HepG2 (cell line): Measurements from ENCODE around the gene TMEM184B. TPM values are rescaled to one million over a fixed set of nuclear protein-coding genes. Genes with fewer than 3 reads are reported as not detected.

Source experiments
- ATAC-seq: fragments of 200-7000 bp; cut with Tn5 transposase; 3 replicates; pipeline ENCODE4 v1.9.1; 2020; ENCODE audit warnings: mild to moderate bottlenecking, moderate library complexity
- BruUV-seq: library from RNA; stranded (reverse); fragments of 400-500 nt; replicated peaks from 2 replicates; lab custom pipeline; 2021; lab: Mats Ljungman, UMichigan
- CTCF ChIA-PET: fragments of 300-600 bp; formaldehyde crosslinking; extraction: SDS; loops from one replicate; lab custom pipeline; 2021; ENCODE audit warnings: low total read pairs, inconsistent platforms, low intra/inter-chr PET ratio; lab: Yijun Ruan, JAX
- POLR2A ChIA-PET: fragments of 350-600 bp; sonication (Branson Sonifier 250); formaldehyde crosslinking; loops from one replicate; lab custom pipeline; 2020; ENCODE audit warnings: antibody characterized with exemption, inconsistent platforms; lab: Yijun Ruan, JAX
- DNase-seq: peaks from one replicate; pipeline ENCODE4 v3.0.0-alpha.2; 2015; ENCODE audit warnings: low spot score
- FAIRE-seq: peaks from 3 replicates; lab custom pipeline; 2011; peaks lifted over from hg19 to GRCh38; lab: Jason Lieb, UNC
- H2AFZ ChIP-seq: one replicate; pipeline ENCODE4 v1.6.1; 2011; ENCODE audit warnings: low read length, inconsistent platforms
- H3K27ac ChIP-seq: fragments of 300-600 bp; 3 replicates; pipeline ENCODE4 v1.8.0; 2011; ENCODE audit warnings: mixed run types, mild to moderate bottlenecking, mixed read lengths, low read length, inconsistent platforms; ENCODE audit not compliant: insufficient read depth; ENCODE audit errors: extremely low read length
- H3K27me3 ChIP-seq, 2 experiments: fragments of 200-600 bp in 1 of 2; 2 replicates in 1 of 2; 3 replicates in 1 of 2; pipeline versions ENCODE4 v1.6.0 to v1.8.0; 2011; ENCODE audit warnings: low read length in 2 of 2, mild to moderate bottlenecking in 2 of 2, moderate library complexity in 2 of 2, inconsistent platforms in 1 of 2; ENCODE audit not compliant: insufficient read depth in 2 of 2, control insufficient read depth in 1 of 2
- H3K36me3 ChIP-seq, 2 experiments: fragments of 200-600 bp in 1 of 2; replicated peaks in 1 of 2; 2 replicates in 1 of 2; 3 replicates in 1 of 2; pipeline versions ENCODE4 v1.5.1 to v1.8.0; 2011; ENCODE audit warnings: low read length in 2 of 2, inconsistent platforms in 1 of 2; ENCODE audit not compliant: insufficient read depth in 2 of 2, control insufficient read depth in 1 of 2
- H3K4me1 ChIP-seq: 2 replicates; pipeline ENCODE4 v1.5.1; 2012; ENCODE audit warnings: low read length, inconsistent platforms; ENCODE audit not compliant: insufficient read depth
- H3K4me2 ChIP-seq: 2 replicates; pipeline ENCODE4 v1.6.0; 2011; ENCODE audit warnings: low read depth, low read length, inconsistent platforms
- H3K4me3 ChIP-seq, 3 experiments: fragments of 200-600 bp in 1 of 3; sonication (generic), shearing (Covaris generic) in 1 of 3; replicated peaks in 1 of 3; 2 replicates each; pipeline ENCODE4 v1.5.1; 2011 to 2016; ENCODE audit warnings: low read length in 3 of 3, inconsistent platforms in 2 of 3, low read depth in 2 of 3, mild to moderate bottlenecking in 2 of 3, control low read depth in 1 of 3, mixed read lengths in 1 of 3; ENCODE audit not compliant: insufficient read depth in 1 of 3
- H3K79me2 ChIP-seq: one replicate; pipeline ENCODE4 v1.6.1; 2011; ENCODE audit warnings: low read length, inconsistent platforms; ENCODE audit not compliant: insufficient read depth
- H3K9ac ChIP-seq: 2 replicates; pipeline ENCODE4 v1.6.0; 2011; ENCODE audit warnings: mild to moderate bottlenecking, low read depth, low read length, inconsistent platforms; ENCODE audit not compliant: insufficient read depth
- H3K9me3 ChIP-seq: 2 replicates; pipeline ENCODE4 v1.5.1; 2012; ENCODE audit warnings: mild to moderate bottlenecking, low read length
- H4K20me1 ChIP-seq: 2 replicates; pipeline ENCODE4 v1.6.0; 2011; ENCODE audit warnings: inconsistent platforms, mild to moderate bottlenecking, low read length, moderate library complexity; ENCODE audit not compliant: insufficient read depth
- AGO1 ChIP-seq: fragments of 200-400 bp; formaldehyde crosslinking; IDR thresholded peaks from 2 replicates; pipeline ENCODE4 v1.6.1; 2017; ENCODE audit warnings: mild to moderate bottlenecking, low read depth, low read length, moderate library complexity; ENCODE audit not compliant: poor library complexity, severe bottlenecking
- AKAP8 ChIP-seq: sonication (generic); formaldehyde crosslinking; IDR thresholded peaks from 2 replicates; pipeline ENCODE4 v1.5.1; 2020; ENCODE audit warnings: mild to moderate bottlenecking, missing genetic modification reagents
- CBX1 ChIP-seq: IDR thresholded peaks from one replicate; pipeline ENCODE4 v1.6.1; 2016; ENCODE audit warnings: antibody characterized with exemption, low read depth
- ELF1 ChIP-seq: sonication (generic); formaldehyde crosslinking; IDR thresholded peaks from 2 replicates; pipeline ENCODE4 v1.4.0; 2020; ENCODE audit warnings: missing genetic modification reagents
- FOXP1 ChIP-seq, 2 experiments: fragments of 450-650 bp in 1 of 2; IDR thresholded peaks; 2 replicates each; pipeline ENCODE4 v1.6.1; 2017 to 2018; ENCODE audit warnings: antibody characterized with exemption in 1 of 2
- HNRNPK ChIP-seq: fragments of 200-400 bp; formaldehyde crosslinking; IDR thresholded peaks from 2 replicates; pipeline ENCODE4 v1.6.1; 2018; ENCODE audit warnings: low read length, low read depth, moderate library complexity, mild to moderate bottlenecking; ENCODE audit not compliant: poor library complexity, severe bottlenecking
- MXD4 ChIP-seq: IDR thresholded peaks from 2 replicates; pipeline ENCODE4 v1.6.1; 2016; ENCODE audit warnings: mild to moderate bottlenecking, missing biosample characterization, missing genetic modification reagents
- PAWR ChIP-seq: sonication (generic); formaldehyde crosslinking; IDR thresholded peaks from 2 replicates; pipeline ENCODE4 v1.4.0; 2020; ENCODE audit warnings: missing genetic modification reagents, mild to moderate bottlenecking, borderline replicate concordance
- PRPF4 ChIP-seq: fragments of 200-400 bp; formaldehyde crosslinking; IDR thresholded peaks from 2 replicates; pipeline ENCODE4 v1.6.1; 2016; ENCODE audit warnings: low read length, low read depth; ENCODE audit not compliant: poor library complexity, severe bottlenecking
- TGIF2 ChIP-seq: IDR thresholded peaks from 2 replicates; pipeline ENCODE4 v1.6.1; 2016; ENCODE audit warnings: control low read depth, missing compliant biosample characterization
- TSC22D2 ChIP-seq: sonication (generic); formaldehyde crosslinking; IDR thresholded peaks from 2 replicates; pipeline ENCODE4 v1.5.1; 2020; ENCODE audit warnings: missing genetic modification reagents, mild to moderate bottlenecking, borderline replicate concordance
- ZBTB42 ChIP-seq: sonication (generic); formaldehyde crosslinking; IDR thresholded peaks from 2 replicates; pipeline ENCODE4 v1.5.0; 2020; ENCODE audit warnings: mild to moderate bottlenecking, missing genetic modification reagents
- ZFP41 ChIP-seq: sonication (generic); formaldehyde crosslinking; IDR thresholded peaks from 2 replicates; pipeline ENCODE4 v1.4.0; 2020; ENCODE audit warnings: mild to moderate bottlenecking, missing genetic modification reagents, borderline replicate concordance
- ZNF143 ChIP-seq: sonication (generic); formaldehyde crosslinking; IDR thresholded peaks from 2 replicates; pipeline ENCODE4 v1.4.0; 2020; ENCODE audit warnings: missing genetic modification reagents
- ZNF232 ChIP-seq: sonication (generic); formaldehyde crosslinking; IDR thresholded peaks from 2 replicates; pipeline ENCODE4 v1.4.0; 2020; ENCODE audit warnings: missing genetic modification reagents, borderline replicate concordance
- ZNF235 ChIP-seq: sonication (generic); formaldehyde crosslinking; IDR thresholded peaks from 2 replicates; pipeline ENCODE4 v1.8.1; 2023; ENCODE audit warnings: mild to moderate bottlenecking, missing genetic modification reagents, borderline replicate concordance
- ZNF329 ChIP-seq: sonication (generic); formaldehyde crosslinking; IDR thresholded peaks from 2 replicates; pipeline ENCODE4 v1.9.0; 2021; ENCODE audit warnings: low read depth, mild to moderate bottlenecking, missing genetic modification reagents
- ZNF598 ChIP-seq: sonication (generic); formaldehyde crosslinking; IDR thresholded peaks from 2 replicates; pipeline ENCODE4 v1.5.1; 2020; ENCODE audit warnings: mild to moderate bottlenecking, missing genetic modification reagents, borderline replicate concordance
- WGBS: methylation state at CpG from one replicate; pipeline ENCODE4 v1.1.6; 2017; ENCODE audit warnings: low lambda C conversion rate; 5-methylcytosine and 5-hydroxymethylcytosine counted together
- in situ Hi-C: cut with HindIII; loops from 2 replicates; pipeline ENCODE4 v1.10.0; 2017; ENCODE audit warnings: low pct_unique_long_range_greater_than_20kb; ENCODE audit not compliant: extremely low pct_ligation_motif_present
- intact Hi-C: fragments of 100-400 bp; cut with micrococcal nuclease; formaldehyde crosslinking; loops from one replicate; pipeline ENCODE4 v1.10.0; 2022; ENCODE audit not compliant: unreplicated experiment
- polyA plus RNA-seq, 8 experiments: library from polyadenylated mRNA; depleted of rRNA in 3 of 8; stranded (reverse) in 7 of 8; unstranded in 1 of 8; fragments of >200 nt; fragmentation: Illumina TruSeq in 4 of 8; extraction: Trizol in 4 of 8; gene quantifications; 2 replicates each; pipeline versions ENCODE4 v1.2.1 to v1.2.3, GENCODE V29; 2011 to 2016; ENCODE audit warnings: low read depth in 4 of 8, missing spikeins in 1 of 8, mixed read lengths in 1 of 8; ENCODE audit not compliant: insufficient read depth in 1 of 8
- total RNA-seq, 5 experiments: library from RNA; depleted of rRNA; stranded (reverse); fragments of >200 nt; fragmentation: Illumina TruSeq; extraction: Trizol; gene quantifications; 2 replicates each; pipeline ENCODE4 v1.2.3, GENCODE V29; 2016; ENCODE audit warnings: low read depth in 1 of 5
- TF ChIP-seq, protein P1 (sequence below): sonication (generic); formaldehyde crosslinking; IDR thresholded peaks from 2 replicates; pipeline ENCODE4 v1.5.1; 2020; ENCODE audit warnings: missing genetic modification reagents, mild to moderate bottlenecking, borderline replicate concordance
- TF ChIP-seq, protein P2 (sequence below): sonication (generic); formaldehyde crosslinking; IDR thresholded peaks from 2 replicates; pipeline ENCODE4 v1.8.0; 2022; ENCODE audit warnings: mild to moderate bottlenecking, missing genetic modification reagents, borderline replicate concordance

The TMEM184B gene
- total and polyA plus RNA-seq, 2 of the 13 experiments (the other 11 are each of a cell fraction or from before 2014, with no cell fraction given) = 15.9 to 16.0 TPM

DNA sequence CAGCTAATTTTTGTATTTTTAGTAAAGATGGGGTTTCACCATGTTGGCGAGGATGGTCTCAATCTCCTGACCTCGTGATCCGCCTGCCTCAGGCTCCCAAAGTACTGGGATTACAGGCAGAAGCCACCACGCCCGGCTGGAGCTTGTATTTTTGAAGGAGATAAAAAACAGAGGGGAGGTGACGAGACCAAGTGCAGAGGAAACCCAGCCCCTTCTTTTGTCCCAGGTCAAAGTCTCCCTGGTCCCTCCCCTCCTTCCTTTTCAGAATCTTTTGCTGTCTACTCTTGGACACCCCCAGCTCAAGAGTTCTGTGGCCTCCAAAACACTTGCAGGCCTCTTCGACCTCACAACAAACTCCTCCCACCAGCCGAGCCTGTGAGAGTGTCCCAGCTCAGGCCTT is 12.2 kb upstream of the TMEM184B start (continued):
- no peak for TF ChIP-seq HNRNPK
- TF ChIP-seq, protein P1, sequence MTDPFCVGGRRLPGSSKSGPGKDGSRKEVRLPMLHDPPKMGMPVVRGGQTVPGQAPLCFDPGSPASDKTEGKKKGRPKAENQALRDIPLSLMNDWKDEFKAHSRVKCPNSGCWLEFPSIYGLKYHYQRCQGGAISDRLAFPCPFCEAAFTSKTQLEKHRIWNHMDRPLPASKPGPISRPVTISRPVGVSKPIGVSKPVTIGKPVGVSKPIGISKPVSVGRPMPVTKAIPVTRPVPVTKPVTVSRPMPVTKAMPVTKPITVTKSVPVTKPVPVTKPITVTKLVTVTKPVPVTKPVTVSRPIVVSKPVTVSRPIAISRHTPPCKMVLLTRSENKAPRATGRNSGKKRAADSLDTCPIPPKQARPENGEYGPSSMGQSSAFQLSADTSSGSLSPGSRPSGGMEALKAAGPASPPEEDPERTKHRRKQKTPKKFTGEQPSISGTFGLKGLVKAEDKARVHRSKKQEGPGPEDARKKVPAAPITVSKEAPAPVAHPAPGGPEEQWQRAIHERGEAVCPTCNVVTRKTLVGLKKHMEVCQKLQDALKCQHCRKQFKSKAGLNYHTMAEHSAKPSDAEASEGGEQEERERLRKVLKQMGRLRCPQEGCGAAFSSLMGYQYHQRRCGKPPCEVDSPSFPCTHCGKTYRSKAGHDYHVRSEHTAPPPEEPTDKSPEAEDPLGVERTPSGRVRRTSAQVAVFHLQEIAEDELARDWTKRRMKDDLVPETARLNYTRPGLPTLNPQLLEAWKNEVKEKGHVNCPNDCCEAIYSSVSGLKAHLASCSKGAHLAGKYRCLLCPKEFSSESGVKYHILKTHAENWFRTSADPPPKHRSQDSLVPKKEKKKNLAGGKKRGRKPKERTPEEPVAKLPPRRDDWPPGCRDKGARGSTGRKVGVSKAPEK (CRISPR knock-in tag) = no peak
- no peak for TF ChIP-seq PAWR
- TF ChIP-seq ZFP41 (CRISPR knock-in tag) = no peak

DNA sequence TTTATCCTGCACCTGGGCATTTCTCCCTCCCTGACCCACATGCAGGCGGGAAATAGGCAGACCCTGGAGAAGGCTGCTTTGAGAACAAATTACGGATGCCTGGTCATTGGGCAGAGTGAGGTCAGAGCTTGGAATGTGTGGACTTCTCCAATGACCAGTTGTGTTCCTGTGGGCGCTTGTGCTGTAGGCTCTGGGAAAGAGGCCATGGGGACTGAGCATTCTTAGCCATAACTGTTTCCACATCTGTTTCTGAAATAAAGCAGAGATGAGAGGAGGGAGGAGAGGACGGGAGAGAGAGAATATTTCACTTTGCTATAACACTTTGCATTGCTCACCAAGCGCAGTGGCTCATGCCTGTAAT is 11.2 kb upstream of the TMEM184B start:
- intact Hi-C loops (no loop called here), in situ Hi-C loops (no loop called here)
- no peak overlapping the region; the same call in 1 of the 2 replicates for H3K9ac ChIP-seq
- H3K9me3 ChIP-seq = no peaks in the 10 kb centered on the region
- H3K27me3 ChIP-seq = no peaks in the 10 kb centered on the region
- peak overlapping the region; percentile 79 for H3K27ac ChIP-seq
- peak overlapping the region in 1 of 3 experiments; percentile 55; a peak in 1 of 6 replicates for H3K4me3 ChIP-seq
- POLR2A ChIA-PET = interaction anchor here (1.0 to 1.8 kb wide), 9 partner anchors 10 to 102 kb away, joined by 3 to 10 read pairs (median 4); partner anchors contain the start of genes PLA2G6 and TMEM184B
- no TSS peak for BruUV-seq
- peak overlapping the region; percentile 73 for H3K4me2 ChIP-seq
- H3K79me2 ChIP-seq = no peaks in the 10 kb centered on the region
- DNase-seq (peak; percentile 65), FAIRE-seq (peak; percentile 23), ATAC-seq (peak; percentile 76)
- peaks cover 54% of the 10 kb centered on the region for H3K4me1 ChIP-seq
- no peak overlapping the region for H2AFZ ChIP-seq
- H4K20me1 ChIP-seq = no peaks in the 10 kb centered on the region
- CTCF ChIA-PET = no interaction called here
- no peaks in the 10 kb centered on the region for H3K36me3 ChIP-seq
- 10% methylated on average over 5 of the region's 5 CpGs for WGBS
- TF ChIP-seq, protein P2, sequence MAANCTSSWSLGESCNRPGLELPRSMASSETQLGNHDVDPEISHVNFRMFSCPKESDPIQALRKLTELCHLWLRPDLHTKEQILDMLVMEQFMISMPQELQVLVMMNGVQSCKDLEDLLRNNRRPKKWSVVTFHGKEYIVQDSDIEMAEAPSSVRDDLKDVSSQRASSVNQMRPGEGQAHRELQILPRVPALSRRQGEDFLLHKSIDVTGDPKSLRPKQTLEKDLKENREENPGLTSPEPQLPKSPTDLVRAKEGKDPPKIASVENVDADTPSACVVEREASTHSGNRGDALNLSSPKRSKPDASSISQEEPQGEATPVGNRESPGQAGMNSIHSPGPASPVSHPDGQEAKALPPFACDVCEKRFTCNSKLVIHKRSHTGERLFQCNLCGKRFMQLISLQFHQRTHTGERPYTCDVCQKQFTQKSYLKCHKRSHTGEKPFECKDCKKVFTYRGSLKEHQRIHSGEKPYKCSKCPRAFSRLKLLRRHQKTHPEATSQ = no peak
- no peak for TF ChIP-seq MXD4
- TF ChIP-seq CBX1 = peak; percentile 5
- TF ChIP-seq AKAP8 = no peak
- TF ChIP-seq AGO1 = no peak
- TF ChIP-seq ZNF232 (CRISPR knock-in tag) = no peak
- TF ChIP-seq TSC22D2 = no peak
- no peak for TF ChIP-seq ZNF235 (CRISPR knock-in tag)
- TF ChIP-seq ZNF598 = no peak
- no peak for TF ChIP-seq ZNF143 (CRISPR knock-in tag)
- no peak for TF ChIP-seq ZNF329 (CRISPR knock-in tag)
- TF ChIP-seq ZBTB42 (CRISPR knock-in tag) = no peak
- no peak for TF ChIP-seq ELF1 (CRISPR knock-in tag)
- no peak for TF ChIP-seq PRPF4
- peak; percentile 9; the same call in 1 of the 2 replicates for TF ChIP-seq TGIF2 (CRISPR knock-in tag)
- no peak for TF ChIP-seq FOXP1 (IDR thresholded peaks at IDR 0.05)
- no peak for TF ChIP-seq FOXP1 (CRISPR knock-in tag; IDR thresholded peaks at IDR 0.05)
